GM19035 (cell line): Measurements from ENCODE around the gene DGKH.
"Not testable (repeated sequence)": the region's sequence is repeated elsewhere in the genome, so short reads cannot be mapped to it uniquely, and the experiment has no call there.

ENCODE experiments used
- ATAC-seq: cut with Tn5 transposase; IDR thresholded peaks from one replicate; pipeline ENCODE4 v1.9.1; 2021; ENCODE audit not compliant: unreplicated experiment

The DGKH gene

GRCh38 chr13:42153199-42154113 is 105.0 kb downstream of the DGKH start:
- ATAC-seq = no peak

GRCh38 chr13:42155251-42155650 is 106.8 kb downstream of the DGKH start:
- ATAC-seq = no peak

- ATAC-seq = not testable (repeated sequence)
These were observed 114.9 kb downstream of the DGKH start for GRCh38 chr13:42163338-42163737.

- ATAC-seq = not testable (repeated sequence)
These were observed 115.5 kb downstream of the DGKH start for GRCh38 chr13:42163910-42164309.

- no peak for ATAC-seq
These were observed 116.2 kb downstream of the DGKH start for GRCh38 chr13:42164557-42165125.

GRCh38 chr13:42168496-42168895 is 120.0 kb downstream of the DGKH start:
- no peak for ATAC-seq

- no peak for ATAC-seq
These were observed 121.6 kb downstream of the DGKH start for GRCh38 chr13:42170029-42170428.

GRCh38 chr13:42173789-42174343 is 125.4 kb downstream of the DGKH start:
- ATAC-seq = no peak

GRCh38 chr13:42174344-42175162 is 126.1 kb downstream of the DGKH start:
- ATAC-seq = no peak

- no peak for ATAC-seq
These were observed 127.8 kb downstream of the DGKH start for GRCh38 chr13:42176294-42176693.

GRCh38 chr13:42177189-42177588 is 128.7 kb downstream of the DGKH start:
- ATAC-seq = no peak

- ATAC-seq = no peak
These were observed 133.0 kb downstream of the DGKH start for GRCh38 chr13:42181381-42181953.

GRCh38 chr13:42189061-42189460 is 140.6 kb downstream of the DGKH start:
- ATAC-seq = no peak

GRCh38 chr13:42190529-42190928 is 142.1 kb downstream of the DGKH start:
- ATAC-seq = no peak

GRCh38 chr13:42211704-42212464 is 163.4 kb downstream of the DGKH start:
- no peak for ATAC-seq

GRCh38 chr13:42214446-42214845 is 166.0 kb downstream of the DGKH start:
- no peak for ATAC-seq

- no peak for ATAC-seq
These were observed 167.4 kb downstream of the DGKH start for GRCh38 chr13:42215578-42216421.

GRCh38 chr13:42216422-42216735 is 167.9 kb downstream of the DGKH start:
- ATAC-seq = no peak

GRCh38 chr13:42218576-42218975 is 170.1 kb downstream of the DGKH start:
- no peak for ATAC-seq
